MM.1S (cell line): ENCODE results near the gene ADAMTS12.

ENCODE experiments used
- EZH2 ChIP-seq: fragments of 300-600 bp; sonication (generic); optimal IDR thresholded peaks from 2 replicates; pipeline ENCODE3; 2017; ENCODE audit warnings: low read depth, mild to moderate bottlenecking, antibody characterized with exemption, low read length, mixed read lengths
- TF ChIP-seq, protein P1 (sequence below): fragments of 300-600 bp; sonication (generic); IDR thresholded peaks from 2 replicates; pipeline ENCODE4 v1.5.1; 2016; ENCODE audit warnings: antibody characterized with exemption, low read length, mixed read lengths

DNA sequence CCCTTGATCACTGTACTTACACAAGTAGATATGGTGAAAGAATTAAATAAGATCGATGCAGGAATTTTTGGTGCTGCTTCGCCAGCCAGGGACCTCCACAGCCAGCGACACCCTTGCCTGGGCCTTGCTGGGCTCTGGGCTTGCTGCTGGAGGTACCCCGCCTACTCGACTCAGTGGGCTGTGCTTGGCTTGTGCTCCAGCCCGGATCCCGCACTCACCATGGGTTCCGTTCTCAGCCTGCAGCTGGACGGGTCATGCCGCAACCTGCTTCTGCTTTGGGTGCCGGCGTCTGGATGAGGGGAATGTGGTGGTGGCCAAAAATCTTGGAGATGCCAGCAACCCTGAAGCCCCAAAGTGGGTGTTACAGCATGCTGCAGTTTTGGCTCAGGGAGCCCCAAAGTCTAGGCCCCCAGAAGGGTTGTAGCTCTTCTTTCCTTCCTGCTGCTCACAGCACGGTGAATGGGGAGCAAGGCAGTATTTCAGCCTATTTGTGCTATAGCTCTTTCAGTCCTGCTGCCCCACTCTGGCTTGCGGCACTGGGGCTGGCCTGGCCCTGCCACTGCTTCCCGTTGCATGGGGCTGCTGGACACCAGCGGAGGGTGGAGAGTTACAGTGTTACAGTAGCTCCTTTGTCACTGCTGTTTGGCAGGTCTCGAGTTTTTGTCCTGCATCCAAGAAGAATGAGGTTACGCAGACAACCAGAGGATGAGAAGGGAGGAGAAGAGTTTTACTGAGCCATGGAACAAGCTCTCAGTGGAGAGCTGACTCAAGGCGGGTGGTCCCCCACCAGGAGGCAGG is 403.0 kb downstream of the ADAMTS12 start:
- TF ChIP-seq, protein P1, sequence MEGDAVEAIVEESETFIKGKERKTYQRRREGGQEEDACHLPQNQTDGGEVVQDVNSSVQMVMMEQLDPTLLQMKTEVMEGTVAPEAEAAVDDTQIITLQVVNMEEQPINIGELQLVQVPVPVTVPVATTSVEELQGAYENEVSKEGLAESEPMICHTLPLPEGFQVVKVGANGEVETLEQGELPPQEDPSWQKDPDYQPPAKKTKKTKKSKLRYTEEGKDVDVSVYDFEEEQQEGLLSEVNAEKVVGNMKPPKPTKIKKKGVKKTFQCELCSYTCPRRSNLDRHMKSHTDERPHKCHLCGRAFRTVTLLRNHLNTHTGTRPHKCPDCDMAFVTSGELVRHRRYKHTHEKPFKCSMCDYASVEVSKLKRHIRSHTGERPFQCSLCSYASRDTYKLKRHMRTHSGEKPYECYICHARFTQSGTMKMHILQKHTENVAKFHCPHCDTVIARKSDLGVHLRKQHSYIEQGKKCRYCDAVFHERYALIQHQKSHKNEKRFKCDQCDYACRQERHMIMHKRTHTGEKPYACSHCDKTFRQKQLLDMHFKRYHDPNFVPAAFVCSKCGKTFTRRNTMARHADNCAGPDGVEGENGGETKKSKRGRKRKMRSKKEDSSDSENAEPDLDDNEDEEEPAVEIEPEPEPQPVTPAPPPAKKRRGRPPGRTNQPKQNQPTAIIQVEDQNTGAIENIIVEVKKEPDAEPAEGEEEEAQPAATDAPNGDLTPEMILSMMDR, result no peak
- TF ChIP-seq EZH2, result no peak
